GM23338 (cell line): ENCODE measurements around the gene LLGL2. TPM values are rescaled to one million over a fixed set of nuclear protein-coding genes. Genes with fewer than 3 reads are reported as not detected.

Experiments
- ATAC-seq: fragments of 200-7000 bp; cut with Tn5 transposase; 3 replicates; pipeline ENCODE4 v1.9.1; 2020
- DNase-seq: peaks from one replicate; pipeline ENCODE4 v3.0.0-alpha.2; 2015; ENCODE audit warnings: low spot score
- H2AFZ ChIP-seq: fragments of 200-600 bp; sonication (generic); 2 replicates; pipeline ENCODE4 v1.8.0; 2016; ENCODE audit warnings: antibody characterized with exemption, mild to moderate bottlenecking, moderate library complexity
- H3F3A ChIP-seq: fragments of 200-600 bp; sonication (generic); replicated peaks from 2 replicates; pipeline ENCODE4 v1.8.0; 2017; ENCODE audit warnings: antibody characterized with exemption, mixed run types, low read depth
- H3K27ac ChIP-seq: fragments of 200-600 bp; sonication (generic); 2 replicates; pipeline ENCODE4 v1.6.1; 2016; ENCODE audit warnings: low read depth
- H3K27me3 ChIP-seq: fragments of 200-600 bp; sonication (generic); 2 replicates; pipeline ENCODE4 v1.8.0; 2016; ENCODE audit warnings: mild to moderate bottlenecking, mixed run types, moderate library complexity; ENCODE audit not compliant: insufficient read depth
- H3K36me3 ChIP-seq: fragments of 200-600 bp; sonication (generic); 2 replicates; pipeline ENCODE4 v1.8.0; 2016; ENCODE audit warnings: mild to moderate bottlenecking; ENCODE audit not compliant: insufficient read depth
- H3K4me1 ChIP-seq: fragments of 200-600 bp; sonication (generic); 2 replicates; pipeline ENCODE4 v1.8.0; 2016; ENCODE audit warnings: mild to moderate bottlenecking, moderate library complexity; ENCODE audit not compliant: insufficient read depth
- H3K4me2 ChIP-seq: fragments of 200-600 bp; sonication (generic); 2 replicates; pipeline ENCODE4 v1.7.1; 2017; ENCODE audit warnings: mixed run types
- H3K4me3 ChIP-seq: fragments of 200-600 bp; sonication (generic); 2 replicates; pipeline ENCODE4 v1.6.1; 2016; ENCODE audit warnings: mixed run types
- H3K79me2 ChIP-seq: fragments of 200-600 bp; sonication (generic); replicated peaks from 2 replicates; pipeline ENCODE4 v1.8.0; 2017; ENCODE audit warnings: mild to moderate bottlenecking; ENCODE audit not compliant: insufficient read depth
- H3K9me2 ChIP-seq: fragments of 200-600 bp; sonication (generic); 2 replicates; pipeline ENCODE4 v1.8.0; 2017; ENCODE audit not compliant: insufficient read depth
- H4K20me1 ChIP-seq: fragments of 200-600 bp; sonication (generic); replicated peaks from 2 replicates; pipeline ENCODE4 v1.8.0; 2017; ENCODE audit warnings: mild to moderate bottlenecking; ENCODE audit not compliant: insufficient read depth
- H3K27ac Mint-ChIP-seq: 2 replicates; pipeline ENCODE4 v1.8.0; 2020; ENCODE audit warnings: inconsistent platforms, mild to moderate bottlenecking, moderate library complexity, mixed read lengths
- H3K27me3 Mint-ChIP-seq: 3 replicates; pipeline ENCODE4 v1.8.0; 2022; ENCODE audit warnings: low read depth, mild to moderate bottlenecking, moderate library complexity, mixed read lengths, inconsistent platforms; ENCODE audit not compliant: insufficient read depth, poor library complexity
- H3K36me3 Mint-ChIP-seq: 3 replicates; pipeline ENCODE4 v1.8.0; 2021; ENCODE audit warnings: low read depth, mild to moderate bottlenecking, inconsistent platforms, moderate library complexity, mixed read lengths
- H3K4me1 Mint-ChIP-seq: 3 replicates; pipeline ENCODE4 v1.8.0; 2020; ENCODE audit warnings: mild to moderate bottlenecking, inconsistent platforms, mixed read lengths
- H3K4me3 Mint-ChIP-seq: 3 replicates; pipeline ENCODE4 v1.8.0; 2021; ENCODE audit warnings: moderate library complexity, mild to moderate bottlenecking, inconsistent platforms, mixed read lengths
- H3K9me3 Mint-ChIP-seq: 3 replicates; pipeline ENCODE4 v1.8.0; 2020; ENCODE audit warnings: moderate library complexity, mild to moderate bottlenecking, inconsistent platforms, mixed read lengths
- EZH2 ChIP-seq: fragments of 200-600 bp; sonication (generic); IDR thresholded peaks from one replicate; pipeline ENCODE4 v1.8.0; 2017; ENCODE audit warnings: antibody characterized with exemption, mild to moderate bottlenecking, low read depth; ENCODE audit not compliant: unreplicated experiment
- EZH2phosphoT487 ChIP-seq: fragments of 200-600 bp; sonication (generic); IDR thresholded peaks from one replicate; pipeline ENCODE4 v1.8.1; 2018; ENCODE audit warnings: antibody characterized with exemption; ENCODE audit not compliant: unreplicated experiment
- JUNB ChIP-seq: IDR thresholded peaks from one replicate; pipeline ENCODE4 v1.6.1; 2016; ENCODE audit warnings: antibody characterized with exemption; ENCODE audit not compliant: unreplicated experiment
- POLR2AphosphoS5 ChIP-seq: IDR thresholded peaks from 2 replicates; pipeline ENCODE4 v1.6.1; 2016; ENCODE audit warnings: antibody characterized with exemption, low read depth
- ZNF114 ChIP-seq: fragments of 250-450 bp; sonication (Bioruptor Pico); IDR thresholded peaks from 2 replicates; pipeline ENCODE4 v1.5.0; 2020; ENCODE audit warnings: mild to moderate bottlenecking, moderate library complexity
- polyA plus RNA-seq: library from polyadenylated mRNA; unstranded; fragments of >200 nt; fragmentation: Nextera tagmentation; extraction: Ambion mirVana; gene quantifications from 2 replicates; pipeline ENCODE4 v1.2.1, GENCODE V29; 2016
- total RNA-seq: library from RNA; depleted of rRNA; stranded (reverse); fragments of >200 nt; shearing (Covaris generic); gene quantifications from 2 replicates; pipeline ENCODE4 v1.2.3, GENCODE V29; 2014
- TF ChIP-seq, protein P1 (sequence below), 2 experiments: fragments of 200-600 bp in 1 of 2; sonication (generic) in 1 of 2; conservative IDR thresholded peaks; 2 replicates each; pipeline versions ENCODE4 v1.5.1 to v1.6.1; 2016 to 2017; ENCODE audit warnings: antibody characterized with exemption in 2 of 2, low read depth in 2 of 2, mild to moderate bottlenecking in 2 of 2, moderate library complexity in 1 of 2
- TF ChIP-seq, protein P2 (sequence below): fragments of 250-450 bp; sonication (Bioruptor Pico); IDR thresholded peaks from 2 replicates; pipeline ENCODE4 v1.5.0; 2020; ENCODE audit warnings: mild to moderate bottlenecking, moderate library complexity
- TF ChIP-seq, protein P3 (sequence below): IDR thresholded peaks from 2 replicates; pipeline ENCODE4 v1.6.1; 2016; ENCODE audit warnings: antibody characterized with exemption

The LLGL2 gene
- total and polyA plus RNA-seq, 2 experiments from 2014 or later = 62.5 to 78.5 TPM

DNA sequence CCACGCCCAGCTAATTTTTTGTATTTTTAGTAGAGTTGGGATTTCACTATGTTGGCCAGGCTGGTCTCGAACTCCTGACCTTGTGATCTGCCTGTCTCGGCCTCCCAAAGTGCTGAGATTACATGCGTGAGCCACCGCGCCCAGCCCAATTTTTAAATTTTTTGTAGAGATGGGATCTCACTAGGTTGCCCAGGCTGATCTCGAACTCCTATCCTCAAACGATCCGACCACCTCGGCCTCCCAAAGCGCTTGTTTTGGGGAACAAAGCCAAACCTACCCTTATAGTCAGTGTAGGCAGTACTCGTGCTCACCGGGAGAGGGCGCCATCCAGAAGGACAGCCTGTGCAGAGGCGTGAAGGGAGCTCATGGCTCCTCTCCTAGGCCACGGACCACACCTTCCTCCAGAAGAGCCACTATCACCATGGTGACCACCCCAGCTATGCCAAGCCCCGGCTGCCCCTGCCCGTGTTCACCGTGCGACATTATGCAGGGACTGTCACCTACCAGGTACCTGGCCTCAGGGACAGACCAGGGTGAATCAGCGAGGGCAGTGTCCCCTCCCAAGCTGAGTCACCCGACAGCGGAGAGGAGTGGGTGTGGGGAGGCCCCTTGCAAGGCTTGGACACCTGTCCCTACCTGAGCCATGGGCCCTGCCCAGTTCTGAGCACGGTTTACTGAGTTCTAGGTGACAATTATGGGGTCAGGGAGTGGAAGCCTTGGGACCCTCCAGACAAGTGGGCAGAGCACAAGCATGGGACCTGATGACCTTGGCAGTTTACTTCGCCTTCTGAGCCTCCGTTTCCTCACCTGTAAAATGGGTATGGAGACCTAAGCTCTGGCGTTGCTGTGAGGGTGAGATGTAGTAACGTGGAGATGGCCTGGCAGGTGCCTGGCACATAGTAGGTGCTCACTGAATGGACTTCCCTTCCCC lies 75.8 kb downstream of the LLGL2 start:
- no peaks in the 10 kb centered on the region for H3K79me2 ChIP-seq
- H3K9me2 ChIP-seq = no peaks in the 10 kb centered on the region
- peaks cover 12% of the 10 kb centered on the region for H3K27me3 Mint-ChIP-seq
- TF ChIP-seq, protein P1, sequence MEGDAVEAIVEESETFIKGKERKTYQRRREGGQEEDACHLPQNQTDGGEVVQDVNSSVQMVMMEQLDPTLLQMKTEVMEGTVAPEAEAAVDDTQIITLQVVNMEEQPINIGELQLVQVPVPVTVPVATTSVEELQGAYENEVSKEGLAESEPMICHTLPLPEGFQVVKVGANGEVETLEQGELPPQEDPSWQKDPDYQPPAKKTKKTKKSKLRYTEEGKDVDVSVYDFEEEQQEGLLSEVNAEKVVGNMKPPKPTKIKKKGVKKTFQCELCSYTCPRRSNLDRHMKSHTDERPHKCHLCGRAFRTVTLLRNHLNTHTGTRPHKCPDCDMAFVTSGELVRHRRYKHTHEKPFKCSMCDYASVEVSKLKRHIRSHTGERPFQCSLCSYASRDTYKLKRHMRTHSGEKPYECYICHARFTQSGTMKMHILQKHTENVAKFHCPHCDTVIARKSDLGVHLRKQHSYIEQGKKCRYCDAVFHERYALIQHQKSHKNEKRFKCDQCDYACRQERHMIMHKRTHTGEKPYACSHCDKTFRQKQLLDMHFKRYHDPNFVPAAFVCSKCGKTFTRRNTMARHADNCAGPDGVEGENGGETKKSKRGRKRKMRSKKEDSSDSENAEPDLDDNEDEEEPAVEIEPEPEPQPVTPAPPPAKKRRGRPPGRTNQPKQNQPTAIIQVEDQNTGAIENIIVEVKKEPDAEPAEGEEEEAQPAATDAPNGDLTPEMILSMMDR (conservative IDR thresholded peaks at IDR 0.05; ENCODE audit: low read depth in 2 of 2) = peak; percentile 93 to 97
- no peak for TF ChIP-seq POLR2AphosphoS5
- no peak overlapping the region for H3K4me3 Mint-ChIP-seq
- no peak overlapping the region for H2AFZ ChIP-seq
- no peaks in the 10 kb centered on the region for H3K36me3 ChIP-seq
- ATAC-seq (peak; percentile 95), DNase-seq (peak; percentile 91)
- no peak overlapping the region for H3K27ac ChIP-seq
- H3F3A ChIP-seq = 0 out of 2 replicates have a peak, but pooled peaks cover 4% of the 10 kb centered on the region
- H3K4me3 ChIP-seq = no peak overlapping the region
- H3K36me3 Mint-ChIP-seq = no peaks in the 10 kb centered on the region; the same call in 2 of the 3 replicates
- no peaks in the 10 kb centered on the region for H3K4me1 ChIP-seq
- H3K27me3 ChIP-seq = no peaks in the 10 kb centered on the region
- no peak overlapping the region for H3K4me2 ChIP-seq
- no peaks in the 10 kb centered on the region for H3K4me1 Mint-ChIP-seq
- H3K27ac Mint-ChIP-seq = no peak overlapping the region
- H4K20me1 ChIP-seq = no peaks in the 10 kb centered on the region
- no peaks in the 10 kb centered on the region for H3K9me3 Mint-ChIP-seq

DNA sequence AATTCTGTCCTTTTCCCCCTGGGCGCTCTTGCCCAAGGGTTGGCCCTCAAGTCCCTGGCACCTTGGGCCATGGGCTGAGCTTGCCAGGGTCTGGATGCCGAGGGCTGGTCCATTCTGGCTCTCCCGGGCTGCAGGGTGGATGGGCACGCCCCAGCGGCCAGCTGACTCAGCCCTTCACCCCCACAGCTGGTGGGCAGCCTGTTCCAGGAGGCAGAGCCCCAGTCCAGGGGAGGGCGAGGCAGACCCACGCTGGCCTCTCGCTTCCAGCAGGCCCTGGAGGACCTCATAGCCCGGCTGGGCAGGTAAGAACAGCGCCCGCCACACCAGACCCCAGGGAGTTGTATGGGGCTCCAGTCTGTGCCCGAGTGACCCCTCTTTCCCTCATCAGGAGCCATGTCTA lies 77.1 kb downstream of the LLGL2 start:
- DNase-seq (no peak), ATAC-seq (no peak)
- Histone ChIP-seq H3K79me2 (no peaks in the 10 kb centered on the region), H3K4me3 (no peak overlapping the region), H3K9me2 (no peaks in the 10 kb centered on the region), H2AFZ (no peak overlapping the region), H3F3A (no peaks in the 10 kb centered on the region), H3K4me2 (no peak overlapping the region), H3K36me3 (no peaks in the 10 kb centered on the region), H3K4me1 (no peaks in the 10 kb centered on the region), H3K27ac (no peak overlapping the region), H3K27me3 (no peaks in the 10 kb centered on the region), H4K20me1 (no peaks in the 10 kb centered on the region)
- no peaks in the 10 kb centered on the region for H3K9me3 Mint-ChIP-seq
- no peaks in the 10 kb centered on the region; the same call in 2 of the 3 replicates for H3K36me3 Mint-ChIP-seq
- peaks cover 15% of the 10 kb centered on the region for H3K27me3 Mint-ChIP-seq
- H3K4me3 Mint-ChIP-seq = no peak overlapping the region
- no peaks in the 10 kb centered on the region for H3K4me1 Mint-ChIP-seq
- H3K27ac Mint-ChIP-seq = no peak overlapping the region
- TF ChIP-seq POLR2AphosphoS5 = no peak
- no peak for TF ChIP-seq ZNF114 (CRISPR knock-in tag)
- TF ChIP-seq EZH2 = no peak
- TF ChIP-seq, protein P2, sequence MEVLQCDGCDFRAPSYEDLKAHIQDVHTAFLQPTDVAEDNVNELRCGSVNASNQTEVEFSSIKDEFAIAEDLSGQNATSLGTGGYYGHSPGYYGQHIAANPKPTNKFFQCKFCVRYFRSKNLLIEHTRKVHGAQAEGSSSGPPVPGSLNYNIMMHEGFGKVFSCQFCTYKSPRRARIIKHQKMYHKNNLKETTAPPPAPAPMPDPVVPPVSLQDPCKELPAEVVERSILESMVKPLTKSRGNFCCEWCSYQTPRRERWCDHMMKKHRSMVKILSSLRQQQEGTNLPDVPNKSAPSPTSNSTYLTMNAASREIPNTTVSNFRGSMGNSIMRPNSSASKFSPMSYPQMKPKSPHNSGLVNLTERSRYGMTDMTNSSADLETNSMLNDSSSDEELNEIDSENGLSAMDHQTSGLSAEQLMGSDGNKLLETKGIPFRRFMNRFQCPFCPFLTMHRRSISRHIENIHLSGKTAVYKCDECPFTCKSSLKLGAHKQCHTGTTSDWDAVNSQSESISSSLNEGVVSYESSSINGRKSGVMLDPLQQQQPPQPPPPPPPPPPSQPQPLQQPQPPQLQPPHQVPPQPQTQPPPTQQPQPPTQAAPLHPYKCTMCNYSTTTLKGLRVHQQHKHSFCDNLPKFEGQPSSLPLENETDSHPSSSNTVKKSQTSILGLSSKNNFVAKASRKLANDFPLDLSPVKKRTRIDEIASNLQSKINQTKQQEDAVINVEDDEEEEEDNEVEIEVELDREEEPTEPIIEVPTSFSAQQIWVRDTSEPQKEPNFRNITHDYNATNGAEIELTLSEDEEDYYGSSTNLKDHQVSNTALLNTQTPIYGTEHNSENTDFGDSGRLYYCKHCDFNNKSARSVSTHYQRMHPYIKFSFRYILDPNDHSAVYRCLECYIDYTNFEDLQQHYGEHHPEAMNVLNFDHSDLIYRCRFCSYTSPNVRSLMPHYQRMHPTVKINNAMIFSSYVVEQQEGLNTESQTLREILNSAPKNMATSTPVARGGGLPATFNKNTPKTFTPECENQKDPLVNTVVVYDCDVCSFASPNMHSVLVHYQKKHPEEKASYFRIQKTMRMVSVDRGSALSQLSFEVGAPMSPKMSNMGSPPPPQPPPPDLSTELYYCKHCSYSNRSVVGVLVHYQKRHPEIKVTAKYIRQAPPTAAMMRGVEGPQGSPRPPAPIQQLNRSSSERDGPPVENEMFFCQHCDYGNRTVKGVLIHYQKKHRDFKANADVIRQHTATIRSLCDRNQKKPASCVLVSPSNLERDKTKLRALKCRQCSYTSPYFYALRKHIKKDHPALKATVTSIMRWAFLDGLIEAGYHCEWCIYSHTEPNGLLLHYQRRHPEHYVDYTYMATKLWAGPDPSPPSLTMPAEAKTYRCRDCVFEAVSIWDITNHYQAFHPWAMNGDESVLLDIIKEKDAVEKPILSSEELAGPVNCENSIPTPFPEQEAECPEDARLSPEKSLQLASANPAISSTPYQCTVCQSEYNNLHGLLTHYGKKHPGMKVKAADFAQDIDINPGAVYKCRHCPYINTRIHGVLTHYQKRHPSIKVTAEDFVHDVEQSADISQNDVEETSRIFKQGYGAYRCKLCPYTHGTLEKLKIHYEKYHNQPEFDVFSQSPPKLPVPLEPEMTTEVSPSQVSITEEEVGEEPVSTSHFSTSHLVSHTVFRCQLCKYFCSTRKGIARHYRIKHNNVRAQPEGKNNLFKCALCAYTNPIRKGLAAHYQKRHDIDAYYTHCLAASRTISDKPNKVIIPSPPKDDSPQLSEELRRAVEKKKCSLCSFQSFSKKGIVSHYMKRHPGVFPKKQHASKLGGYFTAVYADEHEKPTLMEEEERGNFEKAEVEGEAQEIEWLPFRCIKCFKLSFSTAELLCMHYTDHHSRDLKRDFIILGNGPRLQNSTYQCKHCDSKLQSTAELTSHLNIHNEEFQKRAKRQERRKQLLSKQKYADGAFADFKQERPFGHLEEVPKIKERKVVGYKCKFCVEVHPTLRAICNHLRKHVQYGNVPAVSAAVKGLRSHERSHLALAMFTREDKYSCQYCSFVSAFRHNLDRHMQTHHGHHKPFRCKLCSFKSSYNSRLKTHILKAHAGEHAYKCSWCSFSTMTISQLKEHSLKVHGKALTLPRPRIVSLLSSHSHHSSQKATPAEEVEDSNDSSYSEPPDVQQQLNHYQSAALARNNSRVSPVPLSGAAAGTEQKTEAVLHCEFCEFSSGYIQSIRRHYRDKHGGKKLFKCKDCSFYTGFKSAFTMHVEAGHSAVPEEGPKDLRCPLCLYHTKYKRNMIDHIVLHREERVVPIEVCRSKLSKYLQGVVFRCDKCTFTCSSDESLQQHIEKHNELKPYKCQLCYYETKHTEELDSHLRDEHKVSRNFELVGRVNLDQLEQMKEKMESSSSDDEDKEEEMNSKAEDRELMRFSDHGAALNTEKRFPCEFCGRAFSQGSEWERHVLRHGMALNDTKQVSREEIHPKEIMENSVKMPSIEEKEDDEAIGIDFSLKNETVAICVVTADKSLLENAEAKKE (CRISPR knock-in tag) = no peak
- no peak for TF ChIP-seq JUNB
- TF ChIP-seq, protein P3, sequence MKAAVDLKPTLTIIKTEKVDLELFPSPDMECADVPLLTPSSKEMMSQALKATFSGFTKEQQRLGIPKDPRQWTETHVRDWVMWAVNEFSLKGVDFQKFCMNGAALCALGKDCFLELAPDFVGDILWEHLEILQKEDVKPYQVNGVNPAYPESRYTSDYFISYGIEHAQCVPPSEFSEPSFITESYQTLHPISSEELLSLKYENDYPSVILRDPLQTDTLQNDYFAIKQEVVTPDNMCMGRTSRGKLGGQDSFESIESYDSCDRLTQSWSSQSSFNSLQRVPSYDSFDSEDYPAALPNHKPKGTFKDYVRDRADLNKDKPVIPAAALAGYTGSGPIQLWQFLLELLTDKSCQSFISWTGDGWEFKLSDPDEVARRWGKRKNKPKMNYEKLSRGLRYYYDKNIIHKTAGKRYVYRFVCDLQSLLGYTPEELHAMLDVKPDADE = no peak
- no peak for TF ChIP-seq EZH2phosphoT487
